Measurements from ENCODE around the gene PARL. TPM values are rescaled to one million over a fixed set of nuclear protein-coding genes. Genes with fewer than 3 reads are reported as not detected.

The PARL gene
- total and polyA plus RNA-seq, 10 of the 15 experiments (the other 5 are each of a cell fraction or from before 2014, with no cell fraction given) = 49.7 to 113 (median 77.2) TPM

- ChIA-PET POLR2A (no interaction called here), CTCF (interaction anchor here (0.7 kb wide), 1 partner anchor 26 kb away, joined by 3 read pairs; no protein-coding TSS in a partner anchor), RAD21 (ENCODE audit: unreplicated experiment) (no interaction called here), SMC1A (ENCODE audit: uncharacterized antibody, unreplicated experiment) (interaction anchor here (1.0 kb wide), 1 partner anchor 91 kb away, joined by 3 read pairs; no protein-coding TSS in a partner anchor)
- TF ChIP-seq CBX5 (IDR thresholded peaks at IDR 0.05; ENCODE audit: low read depth) (no peak), FOXM1 (IDR thresholded peaks at IDR 0.05; ENCODE audit: low read depth, low read length) (no peak), YBX1 (IDR thresholded peaks at IDR 0.05) (no peak), TAF1 (IDR thresholded peaks at IDR 0.05; ENCODE audit: borderline replicate concordance, low read depth, low read length) (no peak), ASH2L (IDR thresholded peaks at IDR 0.05; ENCODE audit: borderline replicate concordance, low read depth) (no peak)
- Histone ChIP-seq H3K36me3 (ENCODE audit: control insufficient read depth in 2 of 2, insufficient read depth in 2 of 2, low read length in 1 of 2) (peaks cover 5 to 31% of the 10 kb centered on the region in 2 experiments), H2AFZ (ENCODE audit: control insufficient read depth, low read depth, low read length) (no peak overlapping the region), H3K4me1 (ENCODE audit: control insufficient read depth, insufficient read depth, low read length) (no peaks in the 10 kb centered on the region), H4K20me1 (ENCODE audit: control insufficient read depth, insufficient read depth) (no peaks in the 10 kb centered on the region), H3K27ac (ENCODE audit: control insufficient read depth, insufficient read depth) (no peak overlapping the region), H3K9me3 (replicated peaks; ENCODE audit: control insufficient read depth, insufficient read depth, low read length) (no peaks in the 10 kb centered on the region), H3K4me2 (ENCODE audit: control insufficient read depth, insufficient read depth) (no peak overlapping the region), H3K9ac (ENCODE audit: control insufficient read depth, insufficient read depth, low read length) (no peak overlapping the region), H3K79me2 (ENCODE audit: control insufficient read depth, insufficient read depth, low read length) (no peaks in the 10 kb centered on the region), H3K4me3 (no peak overlapping the region), H3K27me3 (replicated peaks in 1 of 2; ENCODE audit: control insufficient read depth in 2 of 2, insufficient read depth in 2 of 2, low read length in 1 of 2) (no peaks in the 10 kb centered on the region)
- in situ Hi-C loops (cut with MboI) = no loop called here
- intact Hi-C loops (cut with micrococcal nuclease; ENCODE audit: unreplicated experiment) = no loop called here
- FAIRE-seq (no peak), DNase-seq (ENCODE audit: low read depth, low spot score) (no peak), ATAC-seq (no peak)
- WGBS (ENCODE audit: insufficient coverage, insufficient replicate concordance, low lambda C conversion rate, missing lambda C conversion rate) = 97% methylated on average over 6 of the region's 6 CpGs
- no TSS peak for BruUV-seq (replicated peaks)
Measured at GRCh38 chr3:183796372-183796771, 88.3 kb downstream of the PARL start.

DNA sequence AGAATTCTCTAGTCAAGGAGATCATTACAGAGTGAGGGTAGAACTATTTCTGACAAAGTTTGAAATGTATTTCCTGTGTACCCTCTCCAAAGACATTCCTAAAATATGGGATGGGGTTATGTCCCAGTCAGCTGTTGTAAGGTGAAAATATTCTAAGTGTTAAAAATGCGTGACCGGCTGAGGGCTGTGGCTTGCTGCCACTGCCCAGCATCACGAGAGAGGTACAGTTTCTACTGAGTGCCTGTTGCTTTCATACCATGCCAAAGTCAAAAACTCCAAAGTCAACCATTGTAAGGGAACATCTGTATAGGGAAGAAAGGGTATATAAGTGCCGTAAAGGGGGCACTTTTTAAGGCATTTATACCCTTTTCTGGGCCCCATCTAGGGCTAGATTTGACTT is 90.2 kb downstream of the PARL start:
- no peak for DNase-seq (ENCODE audit: low read depth, low spot score)
- Histone ChIP-seq H3K27ac (ENCODE audit: control insufficient read depth, insufficient read depth) (no peak overlapping the region), H3K4me3 (no peak overlapping the region), H3K4me1 (ENCODE audit: control insufficient read depth, insufficient read depth, low read length) (no peaks in the 10 kb centered on the region), H3K79me2 (ENCODE audit: control insufficient read depth, insufficient read depth, low read length) (no peaks in the 10 kb centered on the region), H3K36me3 (ENCODE audit: control insufficient read depth in 2 of 2, insufficient read depth in 2 of 2, low read length in 1 of 2) (peaks cover 7 to 34% of the 10 kb centered on the region in 2 experiments), H3K27me3 (replicated peaks in 1 of 2; ENCODE audit: control insufficient read depth in 2 of 2, insufficient read depth in 2 of 2, low read length in 1 of 2) (no peaks in the 10 kb centered on the region), H3K4me2 (ENCODE audit: control insufficient read depth, insufficient read depth) (no peak overlapping the region), H4K20me1 (ENCODE audit: control insufficient read depth, insufficient read depth) (no peaks in the 10 kb centered on the region), H3K9me3 (replicated peaks; ENCODE audit: control insufficient read depth, insufficient read depth, low read length) (no peaks in the 10 kb centered on the region), H3K9ac (ENCODE audit: control insufficient read depth, insufficient read depth, low read length) (no peak overlapping the region), H2AFZ (ENCODE audit: control insufficient read depth, low read depth, low read length) (no peak overlapping the region)
- 95% methylated on average over 4 of the region's 4 CpGs for WGBS (ENCODE audit: insufficient coverage, insufficient replicate concordance, low lambda C conversion rate, missing lambda C conversion rate)
- TF ChIP-seq PBX3 (IDR thresholded peaks at IDR 0.05; ENCODE audit: insufficient replicate concordance, low read depth, low read length) = no peak
- TF ChIP-seq BMI1 (IDR thresholded peaks at IDR 0.05; ENCODE audit: borderline replicate concordance) = no peak
- TF ChIP-seq CREB1 (IDR thresholded peaks at IDR 0.05; ENCODE audit: low read depth) = no peak
- no peak for TF ChIP-seq RELB (IDR thresholded peaks at IDR 0.05; ENCODE audit: low read depth)
- RAD21 ChIA-PET (ENCODE audit: unreplicated experiment) = no interaction called here
- no peak for ATAC-seq
- POLR2A ChIA-PET = no interaction called here
- intact Hi-C loops (cut with micrococcal nuclease; ENCODE audit: unreplicated experiment) (no loop called here), in situ Hi-C loops (cut with MboI) (no loop called here)
- CTCF ChIA-PET = interaction anchor here (0.6 kb wide), 1 partner anchor 361 kb away, joined by 4 read pairs; no protein-coding TSS in a partner anchor
- SMC1A ChIA-PET (ENCODE audit: uncharacterized antibody, unreplicated experiment) = no interaction called here
- no peak for FAIRE-seq
- TSS peak; percentile 54 for BruUV-seq (replicated peaks)
